Mucosa of gallbladder (tissue), 1 donor: ENCODE results near the gene TSC22D4. TPM values are rescaled to one million over a fixed set of nuclear protein-coding genes. Genes with fewer than 3 reads are reported as not detected.
"Not testable (repeated sequence)": the region's sequence is repeated elsewhere in the genome, so short reads cannot be mapped to it uniquely, and the experiment has no call there.

Experiments
- DNase-seq: peaks from one replicate; pipeline ENCODE4 v3.0.0-alpha.2; 2020; ENCODE audit warnings: low spot score
- total RNA-seq: library from RNA; stranded (reverse); gene quantifications from one replicate; pipeline ENCODE4 v1.2.1, GENCODE V29; 2021
- donor health status: DM: no; HTN: no; CAD: no.

The TSC22D4 gene
- total RNA-seq = 78.2 TPM

DNA sequence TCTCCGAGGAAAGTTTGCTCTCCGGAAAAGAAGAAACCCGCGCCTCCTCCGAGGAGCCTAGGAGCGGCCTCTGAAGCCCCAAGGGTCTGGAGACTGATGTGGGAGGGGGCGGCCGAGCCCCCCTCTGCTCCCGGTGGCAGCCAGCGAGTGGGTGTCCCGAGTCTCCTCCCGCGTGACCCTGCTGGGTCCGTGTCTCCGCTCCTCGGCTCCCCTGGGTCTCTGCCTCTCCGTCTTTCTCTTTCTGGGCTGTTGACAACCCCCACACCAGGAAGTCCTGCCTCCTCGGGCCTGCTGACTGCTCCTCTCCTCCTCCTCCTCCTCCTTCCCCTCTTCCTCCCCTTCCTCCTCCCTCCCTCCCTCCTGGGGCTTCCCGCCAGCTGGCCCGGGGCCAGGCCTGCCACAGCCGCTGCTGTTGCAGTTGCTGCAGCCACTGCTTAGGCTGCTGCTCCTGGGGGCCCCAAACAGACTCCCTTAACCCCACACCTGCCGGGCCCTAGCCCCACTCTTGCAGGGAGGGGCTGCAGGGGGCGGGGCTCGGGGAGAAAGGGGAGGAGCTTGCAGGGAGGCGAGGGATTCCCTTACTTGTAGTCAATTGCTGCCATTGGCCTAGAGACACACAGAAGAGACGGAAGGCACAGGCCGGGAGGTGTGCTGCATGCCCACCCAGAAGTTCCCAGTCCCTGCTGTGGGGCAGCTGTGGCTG is at the start of gene TSC22D4:
TSC22D4 (minus strand) TSS at position 257 of the 703 bp plus-strand sequence. CDS start 1,176 bp downstream, outside the sequence.
- DNase-seq = peak; percentile 94

DNA sequence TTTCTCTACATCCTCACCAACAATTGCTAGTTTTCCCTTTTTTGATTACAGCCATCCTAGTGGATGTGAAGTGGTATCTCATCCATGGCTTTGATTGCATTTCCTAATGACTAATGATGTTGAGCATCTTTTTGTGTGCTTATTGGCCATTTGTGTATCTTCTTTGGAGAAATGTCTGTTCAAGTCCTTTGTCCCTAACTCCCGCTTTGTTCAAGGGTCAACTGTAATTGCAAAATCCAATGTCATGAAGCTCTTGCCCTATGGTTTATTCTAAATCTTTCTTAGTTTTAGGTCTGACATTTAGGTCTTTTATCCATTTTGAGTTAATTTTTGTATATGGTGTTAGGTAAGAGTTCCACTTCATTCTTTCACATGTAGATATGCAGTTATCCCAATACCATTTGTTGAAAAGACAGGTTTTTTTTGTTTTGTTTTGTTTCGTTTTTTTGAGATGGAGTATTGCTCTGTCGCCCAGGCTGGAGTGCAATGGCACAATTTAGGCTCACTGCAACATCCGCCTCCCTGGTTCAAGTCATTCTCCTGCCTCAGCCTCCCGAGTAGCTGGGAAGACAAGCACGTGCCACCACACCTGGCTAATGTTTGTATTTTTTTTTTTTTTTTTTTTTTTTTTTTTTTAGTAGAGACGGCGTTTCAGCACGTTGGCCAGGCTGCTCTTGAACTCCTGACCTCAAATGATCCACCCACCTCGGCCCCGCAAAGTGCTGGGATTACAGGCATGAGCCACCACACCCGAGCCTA is 49.3 kb upstream of the TSC22D4 start:
- DNase-seq = not testable (repeated sequence)

DNA sequence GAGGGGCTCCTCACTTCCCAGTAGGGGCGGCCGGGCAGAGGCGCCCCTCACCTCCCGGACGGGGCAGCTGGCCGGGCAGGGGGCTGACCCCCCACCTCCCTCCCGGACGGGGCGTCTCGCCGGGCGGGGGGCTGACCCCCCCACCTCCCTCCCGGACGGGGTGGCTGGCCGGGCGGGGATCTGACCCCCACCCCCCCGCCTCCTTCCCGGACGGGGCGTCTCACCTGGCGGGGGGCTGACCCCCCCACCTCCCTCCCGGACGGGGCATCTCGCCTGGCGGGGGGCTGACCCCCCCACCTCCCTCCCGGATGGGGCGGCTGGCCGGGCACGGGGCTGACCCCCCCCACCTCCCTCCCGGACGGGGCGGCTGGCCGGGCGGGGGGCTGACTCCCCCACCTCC is 44.2 kb upstream of the TSC22D4 start:
- not testable (repeated sequence) for DNase-seq

DNA sequence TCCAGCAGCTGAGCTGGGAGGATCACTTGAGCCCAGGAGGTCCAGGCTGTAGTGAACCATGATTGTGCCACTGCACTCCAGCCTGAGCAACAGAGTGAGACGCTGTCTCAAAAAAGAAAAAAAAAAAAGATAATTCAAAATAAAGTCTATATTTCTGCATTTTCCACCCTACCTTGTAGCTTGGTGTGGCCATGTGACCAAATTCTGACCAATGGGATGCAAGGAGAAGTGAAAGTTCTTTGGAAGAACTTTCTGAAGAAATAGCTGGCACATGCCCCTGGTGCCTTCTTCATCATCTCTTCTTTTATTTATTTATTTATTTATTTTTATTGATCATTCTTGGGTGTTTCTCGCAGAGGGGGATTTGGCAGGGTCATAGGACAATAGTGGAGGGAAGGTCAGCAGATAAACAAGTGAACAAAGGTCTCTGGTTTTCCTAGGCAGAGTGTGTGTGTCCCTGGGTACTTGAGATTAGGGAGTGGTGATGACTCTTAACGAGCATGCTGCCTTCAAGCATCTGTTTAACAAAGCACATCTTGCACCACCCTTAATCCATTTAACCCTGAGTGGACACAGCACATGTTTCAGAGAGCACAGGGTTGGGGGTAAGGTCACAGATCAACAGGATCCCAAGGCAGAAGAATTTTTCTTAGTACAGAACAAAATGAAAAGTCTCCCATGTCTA is 43.0 kb upstream of the TSC22D4 start:
- DNase-seq = not testable (repeated sequence)

DNA sequence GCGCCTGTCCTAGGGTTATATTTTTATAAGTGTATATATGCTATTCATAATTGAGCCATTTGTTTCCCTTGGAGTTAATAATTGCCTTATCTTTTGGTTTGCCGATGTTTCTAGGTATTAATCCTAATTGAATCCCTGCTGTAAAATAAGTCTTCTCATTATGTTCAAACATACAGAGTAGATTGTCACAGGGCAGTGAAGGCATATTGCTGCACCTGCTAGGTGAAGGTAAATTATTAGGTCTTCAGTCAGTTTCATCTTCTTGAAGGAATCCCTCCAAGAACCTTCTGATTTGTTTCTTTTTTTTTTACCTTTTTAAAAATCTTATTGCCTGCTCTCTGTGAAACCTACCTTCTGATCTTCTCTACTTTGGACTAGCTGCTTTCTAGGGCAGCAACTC is 42.1 kb upstream of the TSC22D4 start:
- no peak for DNase-seq

DNA sequence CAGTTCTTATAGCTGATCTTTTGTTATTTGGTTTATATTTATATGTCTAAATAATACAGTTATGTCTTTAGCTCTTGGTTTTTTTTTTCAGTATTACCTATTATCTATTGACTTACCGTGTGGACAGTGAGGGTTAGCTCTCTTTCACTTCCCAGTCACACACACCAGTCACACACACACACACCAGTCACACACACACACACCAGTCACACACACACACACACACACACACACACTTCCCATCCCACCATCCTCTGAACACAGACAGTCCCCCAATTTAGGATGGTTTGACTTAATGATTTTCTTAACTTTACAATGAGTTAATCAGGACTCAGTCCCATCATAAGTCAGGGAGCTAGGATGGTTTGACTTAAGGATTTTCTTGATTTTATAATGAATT is 41.1 kb upstream of the TSC22D4 start:
- no peak for DNase-seq

DNA sequence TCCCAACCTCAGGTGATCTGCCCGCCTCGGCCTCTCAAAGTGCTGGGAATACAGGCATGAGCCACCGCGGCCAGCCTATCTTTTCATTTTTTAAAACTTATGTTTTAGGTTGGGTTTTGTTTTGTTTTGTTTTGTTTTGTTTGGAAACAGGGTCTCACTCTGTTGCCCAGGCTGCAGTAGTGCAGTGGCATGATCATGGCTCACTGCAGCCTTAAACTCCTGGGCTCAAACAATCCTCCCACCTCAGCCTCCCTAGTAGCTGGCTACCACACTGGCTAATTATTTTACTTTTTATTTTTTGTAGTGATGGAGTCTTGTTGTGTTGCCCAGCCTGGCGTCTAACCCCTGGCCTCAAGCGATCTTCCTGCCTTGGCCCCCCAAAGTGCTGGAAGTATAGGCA is 40.6 kb upstream of the TSC22D4 start:
- DNase-seq = no peak

DNA sequence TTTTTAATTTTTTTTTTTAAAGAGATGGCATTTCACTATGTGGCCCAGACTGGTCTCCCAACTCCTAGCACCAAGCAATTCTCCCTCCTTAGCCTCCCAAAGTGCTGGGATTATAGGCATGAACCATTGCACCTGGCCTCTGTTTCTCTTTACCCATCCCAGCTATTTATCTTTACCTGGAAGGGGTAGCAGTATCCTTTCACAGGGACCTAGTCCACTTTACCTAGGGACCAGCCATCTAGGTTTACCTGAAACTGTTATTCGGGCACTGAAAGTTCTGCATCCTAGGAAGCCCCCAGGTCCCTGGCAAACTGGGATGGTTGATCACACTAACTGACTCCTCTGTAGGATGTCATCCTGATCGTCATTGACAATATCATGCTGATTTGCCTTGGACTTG is 38.3 kb upstream of the TSC22D4 start:
- no peak for DNase-seq

DNA sequence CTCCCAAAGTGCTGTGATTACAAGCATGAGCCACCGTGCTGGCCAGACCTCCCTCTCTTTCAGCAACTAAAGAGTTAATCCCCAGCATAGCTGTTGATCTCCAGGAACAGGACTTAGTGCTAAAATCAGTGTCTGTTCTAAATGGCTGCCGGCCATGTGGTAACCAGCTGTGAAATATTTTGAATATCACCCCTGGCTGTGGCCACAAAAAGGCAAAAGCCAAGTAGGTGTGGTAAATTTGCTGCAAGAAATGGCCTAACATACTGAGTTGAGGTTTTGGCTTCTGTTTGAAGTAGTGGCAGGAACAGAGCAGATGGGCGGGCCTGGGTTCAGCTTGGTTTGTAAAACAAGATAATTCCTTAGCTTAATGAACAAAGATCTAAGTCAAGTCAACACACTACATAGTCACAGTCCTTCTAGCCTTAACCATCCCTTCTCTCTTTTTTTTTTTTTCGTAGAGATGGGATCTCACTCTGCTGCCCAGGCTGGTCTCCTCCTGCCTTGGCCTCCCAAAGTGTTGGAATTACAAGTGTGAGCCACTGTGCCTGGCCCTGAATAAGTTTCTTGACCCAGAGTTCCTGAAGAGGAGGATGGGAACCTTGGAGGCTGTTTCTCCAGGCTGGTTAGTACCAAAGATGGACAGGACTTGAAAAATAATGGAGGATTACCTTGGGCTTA is 37.3 kb upstream of the TSC22D4 start:
- DNase-seq = peak; percentile 48

DNA sequence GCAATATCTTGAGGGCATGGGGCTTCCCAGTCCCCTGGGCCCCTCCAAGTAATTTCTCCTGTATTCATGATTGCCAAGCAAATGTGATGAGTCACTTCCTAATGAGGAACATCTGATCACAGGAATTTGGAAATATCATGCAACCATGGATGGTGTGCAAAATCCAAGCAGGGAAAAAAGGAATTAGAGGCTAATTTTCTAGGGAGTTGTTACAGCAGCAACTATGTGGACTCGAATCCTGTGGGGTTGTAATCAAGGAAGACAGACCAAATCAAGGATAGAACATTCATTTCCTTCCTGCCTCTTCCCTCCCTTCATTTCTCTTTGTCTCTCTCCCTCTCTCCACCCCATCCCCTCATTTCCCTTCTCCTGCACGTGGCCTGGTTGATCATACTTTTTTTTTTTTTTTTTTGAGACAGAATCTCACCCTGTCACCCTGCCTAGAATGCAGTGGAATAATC is 36.1 kb upstream of the TSC22D4 start:
- no peak for DNase-seq

DNA sequence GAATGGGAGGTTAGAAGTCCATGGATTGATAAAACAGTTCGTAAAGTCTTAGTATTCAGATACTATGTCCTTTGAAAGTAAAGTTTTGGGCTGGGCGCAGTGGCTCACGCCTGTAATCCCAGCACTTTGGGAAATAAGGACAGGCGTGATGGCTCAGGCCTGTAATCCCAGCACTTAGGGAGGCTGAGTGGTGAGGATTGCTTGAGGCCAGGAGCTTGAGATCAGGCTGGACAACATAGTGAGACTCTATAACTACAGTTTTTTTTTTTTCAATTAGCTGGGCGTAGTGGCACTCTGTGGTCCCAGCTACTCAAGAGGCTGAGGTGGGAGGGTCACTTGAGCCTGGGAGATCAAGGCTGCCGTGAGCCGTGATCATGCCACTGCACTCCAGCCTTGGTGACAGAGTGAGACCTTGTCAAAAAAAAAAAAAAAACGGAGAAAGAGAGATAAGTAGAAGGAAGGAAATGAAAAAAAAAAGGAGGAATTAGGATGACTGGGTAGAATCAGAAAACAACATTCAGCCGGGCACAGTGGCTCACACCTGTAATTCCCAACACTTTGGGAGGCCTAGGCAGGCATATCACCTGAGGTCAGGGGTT is 34.3 kb upstream of the TSC22D4 start:
- no peak for DNase-seq

DNA sequence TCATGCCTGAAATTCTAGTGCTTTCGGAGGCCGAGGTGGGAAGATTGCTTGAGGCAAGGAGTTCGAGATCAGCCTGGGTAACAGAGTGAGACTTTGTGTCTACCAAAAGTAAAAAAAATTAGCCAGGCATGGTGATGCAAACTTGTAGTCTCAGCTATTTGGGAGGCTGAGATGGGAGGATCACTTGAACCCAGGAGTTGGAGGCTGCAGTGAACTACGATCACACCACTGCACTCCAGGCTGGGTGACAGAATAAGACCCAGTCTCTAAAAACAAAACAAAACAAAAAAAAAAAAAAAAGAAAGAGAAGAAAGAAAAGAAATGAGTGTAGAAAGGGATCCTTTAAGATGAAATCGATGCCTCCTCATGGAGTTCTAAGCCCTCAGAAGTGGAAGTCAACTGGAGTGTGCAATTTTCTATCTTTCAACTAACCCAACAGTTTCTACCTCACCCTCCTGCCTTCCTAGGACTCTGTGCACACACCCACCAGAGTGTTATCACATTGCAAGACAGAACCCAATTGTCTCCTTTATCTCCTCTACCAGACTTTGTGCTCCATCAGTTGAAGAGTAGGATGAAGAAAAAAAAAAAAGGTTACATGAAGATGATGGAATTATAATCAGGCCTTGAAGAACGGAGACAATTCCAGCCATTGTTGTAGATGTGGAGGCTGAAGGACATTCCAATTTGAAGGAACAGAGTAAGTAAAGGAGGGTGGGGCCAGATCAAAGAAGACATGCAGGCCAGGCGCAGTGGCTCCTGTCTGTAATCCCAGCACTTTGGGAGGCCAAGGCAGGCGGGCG is 31.6 kb upstream of the TSC22D4 start:
- no peak for DNase-seq

DNA sequence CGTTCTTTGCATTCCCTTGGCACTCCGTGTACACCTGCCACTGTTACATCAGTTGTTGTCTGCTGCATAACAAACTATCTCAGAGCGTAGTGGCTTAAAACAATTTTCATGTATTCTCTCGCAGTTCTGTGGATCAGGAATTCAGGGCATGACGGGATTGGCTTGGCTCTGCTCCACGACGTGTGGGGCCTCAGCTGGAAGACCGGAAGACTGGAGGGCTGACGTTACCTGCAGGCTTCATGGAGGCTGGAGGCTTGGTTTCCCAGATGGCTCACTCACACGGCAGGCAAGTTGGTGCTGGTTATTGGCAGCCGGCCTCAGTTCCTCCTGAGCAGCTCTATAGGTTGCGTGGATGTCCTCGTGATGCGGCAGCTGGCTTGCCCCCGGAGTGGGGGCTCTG is 30.2 kb upstream of the TSC22D4 start:
- no peak for DNase-seq

DNA sequence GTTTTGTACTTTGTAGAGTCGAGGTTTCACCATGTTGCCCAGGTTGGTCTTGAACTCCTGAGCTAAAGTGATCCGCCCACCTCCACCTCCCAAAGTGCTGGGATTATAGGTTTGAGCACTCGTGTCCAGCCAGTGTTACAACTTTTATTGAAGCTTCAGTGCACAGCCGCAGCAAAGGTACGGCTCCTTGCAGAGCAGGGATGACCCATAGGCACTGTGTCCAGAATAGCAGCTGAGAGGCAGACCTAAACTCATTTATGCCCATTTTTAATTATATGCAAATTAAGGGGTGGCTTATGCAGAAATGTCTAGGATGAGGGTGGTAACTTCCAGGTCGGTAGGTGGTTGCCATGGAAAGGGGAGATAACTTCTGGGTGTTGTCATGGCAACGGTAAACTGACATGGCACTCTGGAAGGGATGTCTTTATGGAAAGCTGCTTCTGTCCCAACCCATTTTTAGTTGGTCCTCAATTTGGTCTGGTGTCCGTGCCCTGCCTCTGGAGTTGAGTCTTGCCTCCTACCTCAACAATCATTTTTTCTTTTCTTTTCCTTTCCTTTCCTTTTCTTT is 27.4 kb upstream of the TSC22D4 start:
- DNase-seq = no peak

DNA sequence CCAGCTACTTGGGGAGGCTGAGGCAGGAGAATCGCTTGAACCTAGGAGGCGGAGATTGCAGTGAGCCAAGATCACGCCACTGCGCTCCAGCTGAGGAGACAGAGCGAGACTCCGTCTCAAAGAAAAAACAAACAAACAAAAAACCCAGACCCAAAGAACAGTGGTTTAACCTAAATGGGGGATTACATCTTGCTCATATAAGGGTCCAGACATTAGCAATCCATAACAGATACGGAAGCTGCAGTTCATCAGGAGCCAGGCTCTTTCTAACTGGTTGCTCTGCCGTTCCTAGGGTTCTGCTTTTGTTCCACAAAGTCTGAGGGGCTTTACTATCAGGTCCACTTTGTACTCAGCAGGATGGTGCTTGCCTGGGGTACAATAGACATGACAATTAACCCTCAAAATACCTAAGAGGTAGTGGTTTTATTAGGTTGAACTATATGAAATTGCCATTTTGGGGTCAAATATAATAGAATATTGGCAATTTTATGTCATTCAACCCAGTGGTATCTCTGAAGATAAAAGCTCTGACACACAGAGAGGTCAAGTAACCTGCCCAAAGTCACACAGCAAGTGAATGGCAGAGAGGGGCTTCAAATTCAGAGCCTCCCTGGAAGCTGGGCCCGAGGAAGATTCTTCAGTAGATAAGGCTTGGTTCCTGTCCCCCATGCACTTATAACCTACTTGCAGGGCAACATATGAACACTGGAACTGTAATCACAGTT is 26.0 kb upstream of the TSC22D4 start:
- no peak for DNase-seq

DNA sequence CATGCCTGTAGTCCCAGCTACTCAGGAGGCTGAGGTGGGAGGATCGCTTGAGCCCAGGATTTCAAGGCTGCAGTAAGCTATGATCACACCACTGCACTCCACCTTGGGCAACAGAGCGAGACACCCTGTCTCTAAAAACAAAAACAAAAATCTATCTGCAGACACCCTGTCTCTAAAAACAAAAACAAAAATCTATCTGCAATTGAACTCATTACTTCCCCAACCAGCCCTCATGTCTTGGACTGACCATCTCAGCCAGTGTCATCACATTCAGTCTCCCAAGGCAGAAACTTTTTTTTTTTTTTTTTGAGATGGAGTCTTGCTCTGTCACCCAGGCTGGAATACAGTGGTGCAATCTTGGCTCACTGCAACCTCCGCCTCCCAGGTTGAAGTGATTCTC is 25.0 kb upstream of the TSC22D4 start:
- not testable (repeated sequence) for DNase-seq

DNA sequence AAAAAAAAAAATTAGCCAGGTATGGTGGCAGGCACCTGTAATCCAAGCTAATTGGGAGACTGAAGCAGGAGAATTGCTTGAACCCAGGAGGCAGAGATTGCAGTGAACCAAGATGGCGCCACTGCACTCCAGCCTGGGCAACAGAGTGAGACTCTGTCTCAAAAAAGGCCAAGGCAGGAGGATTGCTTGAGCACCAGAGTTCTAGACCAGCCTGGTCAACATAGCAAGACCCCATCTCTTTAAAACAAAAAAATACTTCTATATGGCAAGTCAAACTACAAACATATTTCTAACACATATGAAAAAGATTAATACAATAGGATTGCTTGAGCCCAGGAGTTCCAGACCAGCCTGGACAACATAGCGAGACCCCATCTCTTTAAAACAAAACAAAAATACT is 21.7 kb upstream of the TSC22D4 start:
- not testable (repeated sequence) for DNase-seq

DNA sequence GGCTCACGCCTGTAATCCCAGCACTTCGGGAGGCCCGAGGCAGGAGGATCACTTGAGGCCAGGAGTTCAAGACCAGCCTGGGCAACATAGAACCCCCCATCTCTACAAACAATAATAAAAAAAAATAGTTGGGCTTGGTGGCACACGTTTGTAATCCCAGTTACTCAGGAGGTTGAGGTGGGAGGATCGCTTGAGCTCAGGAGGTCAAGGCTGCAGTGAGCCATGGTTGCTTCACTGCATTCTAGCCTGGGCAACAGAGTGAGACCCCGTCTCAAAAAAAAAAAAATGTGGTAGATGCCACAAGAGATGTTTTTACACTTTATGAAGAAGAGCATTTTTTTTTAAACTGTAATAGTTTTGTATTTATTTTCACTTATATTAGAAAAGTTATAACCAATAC is 17.5 kb upstream of the TSC22D4 start:
- DNase-seq = no peak

DNA sequence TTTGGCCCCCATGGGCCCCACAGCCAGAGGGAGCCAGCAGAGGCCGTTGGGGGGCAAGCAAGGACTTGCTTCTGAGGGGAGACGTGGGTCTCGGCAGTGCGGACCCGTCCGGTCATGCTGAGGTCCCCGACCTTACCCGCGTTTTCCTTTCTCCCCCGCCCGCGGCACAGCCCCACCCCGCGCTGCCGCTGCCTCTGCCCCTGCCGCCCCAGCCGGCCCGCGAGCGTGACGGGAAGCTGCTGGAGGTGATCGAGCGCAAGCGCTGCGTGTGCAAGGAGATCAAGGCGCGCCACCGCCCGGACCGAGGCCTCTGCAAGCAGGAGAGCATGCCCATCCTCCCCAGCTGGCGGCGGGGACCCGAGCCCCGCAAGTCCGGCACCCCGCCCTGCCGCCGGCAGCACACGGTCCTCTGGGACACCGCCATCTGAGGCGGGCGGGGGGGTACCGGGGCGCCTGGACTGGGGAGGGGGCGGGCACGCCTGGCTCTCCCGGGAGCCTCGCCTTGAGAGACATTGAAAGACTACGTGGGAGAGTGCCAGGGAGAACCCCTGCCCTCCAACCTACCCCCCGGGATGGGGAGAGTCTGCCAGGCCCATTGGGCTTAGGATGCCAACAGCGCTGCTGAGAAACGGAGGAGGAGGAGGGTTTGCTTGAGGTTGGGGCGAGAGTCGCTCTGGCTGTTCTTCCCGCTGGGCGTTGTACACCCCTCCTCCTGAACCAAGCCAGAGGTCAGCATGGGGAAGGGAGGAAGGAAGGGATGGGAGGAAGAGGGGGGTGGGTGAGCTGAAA is 14.7 kb upstream of the TSC22D4 start:
- DNase-seq = no peak
